Stimulated activated CD4-positive, alpha-beta T cell treated with anti-CD3 and anti-CD28 coated beads, Interleukin-2, amount 100 ng/mL, for 48 hours (primary cell): Measurements from ENCODE around the gene PFDN2.
A peak's percentile ranks its signal among the peaks of the same experiment; 100 is the strongest.
"Not testable (repeated sequence)": the region's sequence is repeated elsewhere in the genome, so short reads cannot be mapped to it uniquely, and the experiment has no call there.

Experiments used
- DNase-seq, 2 donors: peaks; one replicate each; pipeline ENCODE4 v3.0.0-alpha.2; 2020

The PFDN2 gene

GRCh38 chr1:161137881-161138280 is 20.0 kb upstream of the PFDN2 start:
- DNase-seq, result no peak

- DNase-seq, result no peak
Measured at GRCh38 chr1:161133220-161133740, 15.4 kb upstream of the PFDN2 start.

- peak; percentile 73 to 83 for DNase-seq
Measured at GRCh38 chr1:161132410-161133219, 14.8 kb upstream of the PFDN2 start, which contains the start of gene DEDD. DEDD (minus strand) TSS chr1:161132667; CDS start chr1:161124462, 8,205 bp downstream.

GRCh38 chr1:161131523-161132409 is 13.9 kb upstream of the PFDN2 start:
- no peak for DNase-seq

GRCh38 chr1:161130266-161130665 is 12.4 kb upstream of the PFDN2 start:
- no peak for DNase-seq

GRCh38 chr1:161128591-161129420 is 11.0 kb upstream of the PFDN2 start:
- no peak for DNase-seq

GRCh38 chr1:161127649-161128048 is 9.8 kb upstream of the PFDN2 start:
- DNase-seq, result no peak

- no peak for DNase-seq
Measured at GRCh38 chr1:161122967-161123366, 5.1 kb upstream of the PFDN2 start.

- no peak for DNase-seq
Measured at GRCh38 chr1:161121834-161122233, 4.0 kb upstream of the PFDN2 start.

- no peak for DNase-seq
Measured at GRCh38 chr1:161121042-161121650, 3.3 kb upstream of the PFDN2 start.

GRCh38 chr1:161119092-161119903 is 1.5 kb upstream of the PFDN2 start:
- peak; percentile 51 to 52 for DNase-seq

- not testable (repeated sequence) for DNase-seq
Measured at GRCh38 chr1:161115961-161116360, 1.9 kb downstream of the PFDN2 start.

GRCh38 chr1:161115132-161115711 is 2.6 kb downstream of the PFDN2 start:
- DNase-seq, result no peak

GRCh38 chr1:161114556-161114955 is 3.3 kb downstream of the PFDN2 start:
- no peak for DNase-seq

GRCh38 chr1:161113915-161114314 is 3.9 kb downstream of the PFDN2 start:
- no peak for DNase-seq

GRCh38 chr1:161111527-161111926 is 6.3 kb downstream of the PFDN2 start:
- no peak for DNase-seq

GRCh38 chr1:161111117-161111516 is 6.7 kb downstream of the PFDN2 start:
- DNase-seq, result no peak

GRCh38 chr1:161106431-161106830 is 11.4 kb downstream of the PFDN2 start:
- no peak for DNase-seq

- no peak for DNase-seq
Measured at GRCh38 chr1:161100556-161100955, 17.3 kb downstream of the PFDN2 start.

GRCh38 chr1:161099090-161099802 is 18.6 kb downstream of the PFDN2 start:
- no peak for DNase-seq
